PC-3 (cell line): ENCODE data around the gene DCAF15. TPM values are rescaled to one million over a fixed set of nuclear protein-coding genes. Genes with fewer than 3 reads are reported as not detected.

Source experiments
- ATAC-seq: fragments of 200-7000 bp; cut with Tn5 transposase; 2 replicates; pipeline ENCODE4 v1.9.1; 2020; ENCODE audit warnings: mild to moderate bottlenecking, moderate library complexity
- BruUV-seq: library from RNA; stranded (reverse); fragments of 400-500 nt; replicated peaks from 2 replicates; lab custom pipeline; 2021; lab: Mats Ljungman, UMichigan
- CTCF ChIA-PET: fragments of 300-600 bp; sonication (Branson Sonifier 250); formaldehyde crosslinking; loops from one replicate; lab custom pipeline; 2022; ENCODE audit warnings: antibody characterized with exemption; lab: Charles Lee
- POLR2A ChIA-PET: fragments of 300-600 bp; sonication (Branson Sonifier 250); formaldehyde crosslinking; loops from one replicate; lab custom pipeline; 2022; ENCODE audit warnings: antibody characterized with exemption; ENCODE audit not compliant: unreplicated experiment; lab: Charles Lee
- DNase-seq: peaks from one replicate; pipeline ENCODE4 v3.0.0-alpha.2; 2015
- H2AFZ ChIP-seq: fragments of 300-600 bp; sonication (generic); 2 replicates; pipeline ENCODE4 v1.6.0; 2016; ENCODE audit warnings: antibody characterized with exemption, low read length
- H3F3A ChIP-seq: fragments of 300-600 bp; sonication (generic); one replicate; pipeline ENCODE4 v1.6.0; 2017; ENCODE audit warnings: antibody characterized with exemption, low read length, control low read depth, mild to moderate bottlenecking; ENCODE audit not compliant: unreplicated experiment
- H3K27ac ChIP-seq: fragments of 300-600 bp; sonication (generic); 2 replicates; pipeline ENCODE4 v1.5.1; 2016; ENCODE audit warnings: mild to moderate bottlenecking, low read length
- H3K27me3 ChIP-seq: fragments of 300-600 bp; sonication (generic); 2 replicates; pipeline ENCODE4 v1.6.1; 2016; ENCODE audit warnings: low read length, mixed read lengths
- H3K36me3 ChIP-seq: fragments of 300-600 bp; sonication (generic); 2 replicates; pipeline ENCODE4 v1.6.1; 2016; ENCODE audit warnings: low read depth, mixed run types, low read length, mixed read lengths
- H3K4me1 ChIP-seq: fragments of 300-600 bp; sonication (generic); 2 replicates; pipeline ENCODE4 v1.5.1; 2016; ENCODE audit warnings: low read length; ENCODE audit not compliant: insufficient read depth
- H3K4me2 ChIP-seq: fragments of 300-600 bp; sonication (generic); 2 replicates; pipeline ENCODE4 v1.6.0; 2016; ENCODE audit warnings: low read length
- H3K4me3 ChIP-seq: fragments of 300-600 bp; sonication (generic); 2 replicates; pipeline ENCODE4 v1.5.1; 2016; ENCODE audit warnings: mild to moderate bottlenecking, low read length, mixed read lengths
- H3K79me2 ChIP-seq: fragments of 300-600 bp; sonication (generic); 2 replicates; pipeline ENCODE4 v1.6.1; 2017; ENCODE audit warnings: low read length, mixed read lengths
- H3K9ac ChIP-seq: fragments of 300-600 bp; sonication (generic); 2 replicates; pipeline ENCODE4 v1.6.0; 2016; ENCODE audit warnings: mild to moderate bottlenecking, low read length
- H3K9me2 ChIP-seq: fragments of 300-600 bp; sonication (generic); replicated peaks from 2 replicates; pipeline ENCODE4 v1.6.1; 2016; ENCODE audit warnings: mixed run types, low read length, mixed read lengths
- H3K9me3 ChIP-seq: fragments of 300-600 bp; sonication (generic); 2 replicates; pipeline ENCODE4 v1.6.1; 2016; ENCODE audit warnings: low read length, mixed read lengths
- H4K20me1 ChIP-seq: fragments of 300-600 bp; sonication (generic); 2 replicates; pipeline ENCODE4 v1.6.1; 2016; ENCODE audit warnings: low read length, mixed read lengths
- CTCF ChIP-seq: fragments of 300-600 bp; sonication (generic); conservative IDR thresholded peaks from 2 replicates; pipeline ENCODE4 v1.5.1; 2017; ENCODE audit warnings: antibody characterized with exemption, low read depth, mild to moderate bottlenecking, low read length
- EZH2 ChIP-seq: fragments of 300-600 bp; sonication (generic); IDR thresholded peaks from one replicate; pipeline ENCODE4 v1.6.1; 2017; ENCODE audit warnings: antibody characterized with exemption, mild to moderate bottlenecking, low read length; ENCODE audit not compliant: unreplicated experiment
- EZH2phosphoT487 ChIP-seq: fragments of 300-600 bp; sonication (generic); IDR thresholded peaks from 2 replicates; pipeline ENCODE4 v1.6.1; 2018; ENCODE audit warnings: mild to moderate bottlenecking, antibody characterized with exemption, low read length, borderline replicate concordance
- intact Hi-C: fragments of 100-400 bp; cut with micrococcal nuclease; formaldehyde crosslinking; loops from 2 replicates; pipeline ENCODE4 v1.9.0; 2023
- total RNA-seq: library from RNA; depleted of rRNA; stranded (reverse); fragments of >200 nt; gene quantifications from 2 replicates; pipeline ENCODE4 v1.2.3, GENCODE V29; 2014

The DCAF15 gene
- total RNA-seq, 1 experiment from 2014 or later, result 50.8 TPM

- intact Hi-C loops, result no loop called here
- Histone ChIP-seq H3K9ac (no peak overlapping the region), H3F3A (peaks cover 7% of the 10 kb centered on the region), H4K20me1 (no peaks in the 10 kb centered on the region), H3K79me2 (peaks cover 39% of the 10 kb centered on the region), H3K9me2 (no peaks in the 10 kb centered on the region), H3K27ac (no peak overlapping the region), H2AFZ (no peak overlapping the region), H3K4me1 (0 out of 2 replicates have a peak, but pooled peaks cover 5% of the 10 kb centered on the region), H3K36me3 (peaks cover 17% of the 10 kb centered on the region), H3K4me3 (no peak overlapping the region), H3K27me3 (no peaks in the 10 kb centered on the region), H3K9me3 (peaks cover 6% of the 10 kb centered on the region; the same call in 1 of the 2 replicates), H3K4me2 (no peak overlapping the region)
- no peak for TF ChIP-seq CTCF
- TF ChIP-seq EZH2phosphoT487, result no peak
- no peak for TF ChIP-seq EZH2
- no peak for ATAC-seq
- POLR2A ChIA-PET, result no interaction called here
- DNase-seq, result no peak
- no TSS peak for BruUV-seq
- CTCF ChIA-PET, result no interaction called here
Observed at GRCh38 chr19:14000691-14001375, 48.5 kb downstream of the DCAF15 start.

DNA sequence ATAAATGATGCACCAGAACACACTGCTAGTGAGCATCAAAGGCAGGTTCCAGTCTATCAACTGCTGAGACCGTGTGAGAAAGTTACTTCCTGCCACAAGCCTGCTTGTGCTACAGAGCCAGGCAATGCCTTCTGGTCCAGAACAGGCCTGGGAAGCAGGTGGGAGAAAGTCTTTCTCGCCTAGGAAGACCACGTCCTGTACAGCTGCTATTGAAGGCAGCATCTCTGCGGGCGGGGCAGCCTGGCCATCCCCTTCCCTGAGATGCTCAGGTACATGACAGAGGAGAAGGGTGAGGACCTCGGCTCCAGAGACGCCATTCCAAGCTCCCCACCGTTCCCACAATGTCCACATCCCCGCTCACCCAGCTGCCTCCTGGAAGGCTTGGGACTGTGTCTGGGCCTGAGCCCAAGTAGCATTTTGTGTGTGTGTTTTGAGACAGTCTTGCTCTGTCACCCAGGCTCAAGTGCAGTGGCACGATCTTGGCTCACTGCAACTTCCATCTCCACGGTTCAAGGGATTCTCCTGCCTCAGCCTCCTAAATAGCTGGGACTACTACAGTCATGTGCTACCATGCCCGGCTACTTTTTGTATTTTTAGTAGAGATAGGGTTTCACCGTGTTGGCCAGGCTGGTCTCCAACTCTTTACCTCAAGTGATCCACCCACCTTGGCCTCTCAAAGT, 50.4 kb downstream of the DCAF15 start:
- TF ChIP-seq CTCF (no peak), EZH2phosphoT487 (no peak), EZH2 (no peak)
- Histone ChIP-seq H3K79me2 (peaks cover 39% of the 10 kb centered on the region), H3K27me3 (no peaks in the 10 kb centered on the region), H3K9me3 (peaks cover 6% of the 10 kb centered on the region; the same call in 1 of the 2 replicates), H3K4me1 (peaks cover 8% of the 10 kb centered on the region; the same call in 1 of the 2 replicates), H2AFZ (no peak overlapping the region), H3K9ac (no peak overlapping the region), H4K20me1 (no peaks in the 10 kb centered on the region), H3K4me2 (no peak overlapping the region), H3K4me3 (no peak overlapping the region), H3K9me2 (no peaks in the 10 kb centered on the region), H3K27ac (no peak overlapping the region), H3F3A (peaks cover 7% of the 10 kb centered on the region), H3K36me3 (peaks cover 17% of the 10 kb centered on the region)
- no peak for DNase-seq
- CTCF ChIA-PET, result no interaction called here
- no TSS peak for BruUV-seq
- intact Hi-C loops, result no loop called here
- POLR2A ChIA-PET, result no interaction called here
- ATAC-seq, result no peak
